Peyer's patch (tissue), 4 donors: Measurements from ENCODE around the gene CFAP221. TPM values are rescaled to one million over a fixed set of nuclear protein-coding genes. Genes with fewer than 3 reads are reported as not detected.

Source experiments
- DNase-seq, 3 donors: peaks; one replicate each; pipeline ENCODE4 v3.0.0-alpha.2; 2017 to 2019
- H3K27ac ChIP-seq, 4 donors: fragments of 200-600 bp; sonication (generic); one replicate each; pipeline ENCODE4 v1.5.1; 2016 to 2019
- H3K27me3 ChIP-seq, 2 donors: fragments of 200-600 bp; sonication (generic); one replicate each; pipeline ENCODE4 v1.5.1; 2019
- H3K36me3 ChIP-seq, 3 donors: fragments of 200-600 bp; sonication (generic); one replicate each; pipeline ENCODE4 v1.5.1; 2016 to 2019
- H3K4me1 ChIP-seq, 4 donors: fragments of 200-600 bp; sonication (generic); one replicate each; pipeline ENCODE4 v1.5.1; 2016 to 2019
- H3K4me3 ChIP-seq, 4 donors: fragments of 200-600 bp; sonication (generic); 1 replicate in 3 of 4; 2 replicates in 1 of 4; pipeline ENCODE4 v1.5.1; 2016 to 2019; ENCODE audit warnings: mild to moderate bottlenecking in 1 of 4
- H3K9me3 ChIP-seq, 4 donors: fragments of 200-600 bp; sonication (generic); one replicate each; pipeline ENCODE4 v1.5.1; 2016 to 2019; ENCODE audit warnings: mild to moderate bottlenecking in 1 of 4
- CTCF ChIP-seq, 6 experiments: fragments of 450-650 bp in 4 of 6; fragments of 200-600 bp in 2 of 6; sonication (generic) in 1 of 6; IDR thresholded peaks; one replicate each; pipeline ENCODE4 v1.5.1; 2017 to 2019; ENCODE audit warnings: antibody characterized with exemption in 6 of 6, mild to moderate bottlenecking in 3 of 6, moderate library complexity in 1 of 6
- POLR2A ChIP-seq, 2 donors: fragments of 450-650 bp; IDR thresholded peaks; one replicate each; pipeline ENCODE4 v1.5.1; 2017; ENCODE audit warnings: antibody characterized with exemption in 2 of 2, mild to moderate bottlenecking in 2 of 2, moderate library complexity in 2 of 2
- total RNA-seq, 4 donors: library from RNA; depleted of rRNA; stranded (reverse); fragments of >200 nt; gene quantifications; one replicate each; pipeline ENCODE4 v1.1.0, GENCODE V29; 2016

CFAP221 gene
- total RNA-seq, 4 donors from 2014 or later: 2.8 to 6.6 (median 3.6) TPM

- Histone ChIP-seq H3K9me3 (no peaks in the 10 kb centered on the region), H3K4me3 (no peak overlapping the region), H3K27ac (no peak overlapping the region), H3K4me1 (peaks cover 0 to 4% (median 0%) of the 10 kb centered on the region in 4 donors), H3K27me3 (no peaks in the 10 kb centered on the region), H3K36me3 (no peaks in the 10 kb centered on the region)
- TF ChIP-seq POLR2A (IDR thresholded peaks at IDR 0.05) (no peak), CTCF (IDR thresholded peaks at IDR 0.05) (no peak)
- no peak for DNase-seq
These were observed 154.9 kb downstream of the CFAP221 start for GRCh38 chr2:119699016-119699606.

GRCh38 chr2:119700866-119701265, 156.6 kb downstream of the CFAP221 start:
- H3K4me3 ChIP-seq: no peak overlapping the region
- H3K36me3 ChIP-seq: no peaks in the 10 kb centered on the region
- peaks cover 0 to 5% (median 0%) of the 10 kb centered on the region in 4 donors for H3K9me3 ChIP-seq
- H3K27me3 ChIP-seq: no peaks in the 10 kb centered on the region
- no peak for TF ChIP-seq POLR2A (IDR thresholded peaks at IDR 0.05)
- no peak for TF ChIP-seq CTCF (IDR thresholded peaks at IDR 0.05)
- no peak for DNase-seq
- H3K27ac ChIP-seq: no peak overlapping the region
- H3K4me1 ChIP-seq: peaks cover 0 to 4% (median 0%) of the 10 kb centered on the region in 4 donors

GRCh38 chr2:119701352-119701751, 157.1 kb downstream of the CFAP221 start:
- TF ChIP-seq CTCF (IDR thresholded peaks at IDR 0.05): no peak
- no peak for TF ChIP-seq POLR2A (IDR thresholded peaks at IDR 0.05)
- Histone ChIP-seq H3K9me3 (peaks cover 0 to 5% (median 0%) of the 10 kb centered on the region in 4 donors), H3K27me3 (no peaks in the 10 kb centered on the region), H3K4me3 (no peak overlapping the region), H3K4me1 (peaks cover 0 to 4% (median 0%) of the 10 kb centered on the region in 4 donors), H3K36me3 (no peaks in the 10 kb centered on the region), H3K27ac (no peak overlapping the region)
- DNase-seq: no peak

GRCh38 chr2:119702203-119702917, 158.1 kb downstream of the CFAP221 start:
- Histone ChIP-seq H3K27me3 (no peaks in the 10 kb centered on the region), H3K4me1 (peaks cover 0 to 4% (median 0%) of the 10 kb centered on the region in 4 donors), H3K4me3 (no peak overlapping the region), H3K36me3 (no peaks in the 10 kb centered on the region), H3K27ac (no peak overlapping the region), H3K9me3 (peaks cover 0 to 5% (median 0%) of the 10 kb centered on the region in 4 donors)
- no peak for TF ChIP-seq POLR2A (IDR thresholded peaks at IDR 0.05)
- no peak for TF ChIP-seq CTCF (IDR thresholded peaks at IDR 0.05)
- DNase-seq: no peak

- no peak overlapping the region for H3K27ac ChIP-seq
- H3K4me3 ChIP-seq: no peak overlapping the region
- H3K4me1 ChIP-seq: peaks cover 0 to 4% (median 0%) of the 10 kb centered on the region in 4 donors
- no peaks in the 10 kb centered on the region for H3K27me3 ChIP-seq
- TF ChIP-seq CTCF (IDR thresholded peaks at IDR 0.05): peak; percentile 77 to 92 (median 86)
- no peak for TF ChIP-seq POLR2A (IDR thresholded peaks at IDR 0.05)
- peaks cover 0 to 5% (median 0%) of the 10 kb centered on the region in 4 donors for H3K9me3 ChIP-seq
- no peaks in the 10 kb centered on the region for H3K36me3 ChIP-seq
- peak; percentile 58 to 81 (median 78) for DNase-seq
These were observed 158.7 kb downstream of the CFAP221 start for GRCh38 chr2:119702918-119703401.
